Left ventricle myocardium inferior (tissue), 1 donor: ENCODE measurements around the gene SLIT3. TPM values are rescaled to one million over a fixed set of nuclear protein-coding genes. Genes with fewer than 3 reads are reported as not detected.

ENCODE experiments used
- DNase-seq: peaks from one replicate; pipeline ENCODE4 v3.0.0-alpha.2; 2020
- H3K27ac ChIP-seq: fragments of 200-600 bp; replicated peaks from 2 replicates; pipeline ENCODE4 v1.8.0; 2021
- H3K27me3 ChIP-seq: fragments of 200-600 bp; 2 replicates; pipeline ENCODE4 v1.8.0; 2021; ENCODE audit warnings: low read depth
- H3K36me3 ChIP-seq: fragments of 200-600 bp; 2 replicates; pipeline ENCODE4 v1.8.0; 2021
- H3K4me1 ChIP-seq: fragments of 200-600 bp; 2 replicates; pipeline ENCODE4 v1.8.0; 2021
- H3K4me3 ChIP-seq: fragments of 200-600 bp; 2 replicates; pipeline ENCODE4 v1.8.0; 2021; ENCODE audit warnings: mild to moderate bottlenecking, moderate library complexity
- H3K9me3 ChIP-seq: fragments of 200-600 bp; replicated peaks from 2 replicates; pipeline ENCODE4 v1.8.0; 2021
- CTCF ChIP-seq: fragments of 200-600 bp; IDR thresholded peaks from 2 replicates; pipeline ENCODE4 v1.8.0; 2021; ENCODE audit warnings: antibody characterized with exemption, mild to moderate bottlenecking, borderline replicate concordance
- intact Hi-C: fragments of 100-400 bp; cut with micrococcal nuclease; formaldehyde crosslinking; loops from one replicate; pipeline ENCODE4 v1.11.0; 2022
- total RNA-seq: library from RNA; stranded (reverse); fragmentation: NEBNext Ultra II Directional; extraction: Animal tissue kit (Norgen Biotek cat#: 25700); gene quantifications from one replicate; pipeline ENCODE4 v1.2.1, GENCODE V29; 2021
- donor health status: DM: no; HTN: yes; CAD: no; lungs with severe emphysema.

SLIT3 gene
- total RNA-seq, 1 donor from 2014 or later = 22.7 TPM

GRCh38 chr5:169270827-169271226 is 30.1 kb downstream of the SLIT3 start:
- TF ChIP-seq CTCF = no peak
- H3K4me3 ChIP-seq = no peak overlapping the region
- DNase-seq = no peak
- H3K27me3 ChIP-seq = no peaks in the 10 kb centered on the region
- intact Hi-C loops = no loop called here
- H3K9me3 ChIP-seq = no peaks in the 10 kb centered on the region
- H3K36me3 ChIP-seq = no peaks in the 10 kb centered on the region
- H3K27ac ChIP-seq = no peak overlapping the region
- H3K4me1 ChIP-seq = no peaks in the 10 kb centered on the region

DNA sequence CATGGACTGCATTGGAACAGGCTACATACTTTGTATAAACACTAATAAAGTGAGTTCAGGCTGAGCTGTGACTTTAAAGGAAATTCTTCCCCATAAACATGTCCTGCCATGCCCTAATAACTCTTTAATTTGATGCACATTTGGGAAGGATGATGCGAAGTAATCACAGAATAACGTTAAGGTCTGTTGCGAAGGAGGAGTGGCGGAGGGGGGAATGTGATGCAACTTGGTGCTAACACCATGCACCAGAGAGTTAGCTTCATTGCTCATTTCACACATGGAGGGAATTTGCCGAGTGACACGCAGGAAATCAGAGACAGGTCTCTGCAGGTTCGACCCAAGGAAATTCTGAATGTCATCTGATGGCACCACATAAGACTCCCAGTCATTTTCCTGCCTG is 32.9 kb downstream of the SLIT3 start:
- H3K9me3 ChIP-seq = no peaks in the 10 kb centered on the region
- no peaks in the 10 kb centered on the region for H3K36me3 ChIP-seq
- no peak overlapping the region for H3K4me3 ChIP-seq
- no peaks in the 10 kb centered on the region for H3K27me3 ChIP-seq
- no peak for TF ChIP-seq CTCF
- H3K27ac ChIP-seq = no peak overlapping the region
- intact Hi-C loops = no loop called here
- no peak for DNase-seq
- no peaks in the 10 kb centered on the region for H3K4me1 ChIP-seq

- Histone ChIP-seq H3K27me3 (no peaks in the 10 kb centered on the region), H3K4me1 (no peaks in the 10 kb centered on the region), H3K9me3 (no peaks in the 10 kb centered on the region), H3K4me3 (no peak overlapping the region), H3K27ac (no peak overlapping the region), H3K36me3 (no peaks in the 10 kb centered on the region)
- DNase-seq = no peak
- no peak for TF ChIP-seq CTCF
- intact Hi-C loops = no loop called here
Measured at GRCh38 chr5:169265888-169266287, 35.1 kb downstream of the SLIT3 start.

- intact Hi-C loops = no loop called here
- Histone ChIP-seq H3K27ac (no peak overlapping the region), H3K36me3 (no peaks in the 10 kb centered on the region), H3K27me3 (no peaks in the 10 kb centered on the region), H3K4me3 (no peak overlapping the region), H3K9me3 (no peaks in the 10 kb centered on the region), H3K4me1 (no peaks in the 10 kb centered on the region)
- DNase-seq = no peak
- TF ChIP-seq CTCF = no peak
Measured at GRCh38 chr5:169263591-169263990, 37.3 kb downstream of the SLIT3 start.

DNA sequence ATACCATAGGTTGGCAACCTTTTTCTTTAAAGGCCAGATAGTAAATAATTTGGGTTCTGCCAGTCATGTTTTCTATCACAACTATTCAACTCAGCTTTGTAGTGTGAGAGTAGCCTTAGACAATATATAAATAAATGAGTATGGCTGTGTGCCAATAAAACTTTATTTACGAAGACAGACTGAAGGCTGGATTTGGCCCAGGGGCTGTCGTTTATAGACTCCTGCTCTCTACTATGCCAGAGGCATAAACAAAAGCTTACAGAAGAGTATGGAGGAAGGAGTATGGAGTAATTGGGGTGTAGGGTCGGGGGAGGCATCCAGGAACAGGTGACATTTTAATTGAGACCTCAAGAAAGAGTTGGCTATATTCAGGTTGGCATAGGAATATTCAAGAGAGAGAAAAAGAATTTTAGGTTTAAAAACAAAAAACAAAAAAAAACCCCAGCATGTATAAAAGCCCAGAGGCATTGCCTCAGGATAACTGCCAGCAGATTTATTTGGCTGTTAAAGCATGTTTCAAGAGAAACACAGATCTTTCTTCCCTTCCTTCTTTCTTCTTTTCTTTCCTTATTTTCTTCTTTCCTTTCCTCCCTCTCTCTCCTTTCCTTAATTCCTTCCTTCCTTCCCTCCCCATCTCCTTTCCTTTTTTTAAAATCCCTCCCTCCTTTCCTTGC is 39.9 kb downstream of the SLIT3 start:
- Histone ChIP-seq H3K27ac (no peak overlapping the region), H3K36me3 (no peaks in the 10 kb centered on the region), H3K9me3 (no peaks in the 10 kb centered on the region), H3K27me3 (no peaks in the 10 kb centered on the region), H3K4me1 (no peaks in the 10 kb centered on the region), H3K4me3 (no peak overlapping the region)
- intact Hi-C loops = no loop called here
- no peak for TF ChIP-seq CTCF
- DNase-seq = no peak
